ENCODE data around the gene VCAN.

DNA sequence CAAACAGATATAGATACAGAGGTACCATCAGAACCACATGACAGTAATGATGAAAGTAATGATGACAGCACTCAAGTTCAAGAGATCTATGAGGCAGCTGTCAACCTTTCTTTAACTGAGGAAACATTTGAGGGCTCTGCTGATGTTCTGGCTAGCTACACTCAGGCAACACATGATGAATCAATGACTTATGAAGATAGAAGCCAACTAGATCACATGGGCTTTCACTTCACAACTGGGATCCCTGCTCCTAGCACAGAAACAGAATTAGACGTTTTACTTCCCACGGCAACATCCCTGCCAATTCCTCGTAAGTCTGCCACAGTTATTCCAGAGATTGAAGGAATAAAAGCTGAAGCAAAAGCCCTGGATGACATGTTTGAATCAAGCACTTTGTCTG, 69.2 kb downstream of the VCAN start:
- TF ChIP-seq, protein P1, sequence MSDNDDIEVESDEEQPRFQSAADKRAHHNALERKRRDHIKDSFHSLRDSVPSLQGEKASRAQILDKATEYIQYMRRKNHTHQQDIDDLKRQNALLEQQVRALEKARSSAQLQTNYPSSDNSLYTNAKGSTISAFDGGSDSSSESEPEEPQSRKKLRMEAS (IDR thresholded peaks at IDR 0.05), result no peak
- TF ChIP-seq, protein P2, sequence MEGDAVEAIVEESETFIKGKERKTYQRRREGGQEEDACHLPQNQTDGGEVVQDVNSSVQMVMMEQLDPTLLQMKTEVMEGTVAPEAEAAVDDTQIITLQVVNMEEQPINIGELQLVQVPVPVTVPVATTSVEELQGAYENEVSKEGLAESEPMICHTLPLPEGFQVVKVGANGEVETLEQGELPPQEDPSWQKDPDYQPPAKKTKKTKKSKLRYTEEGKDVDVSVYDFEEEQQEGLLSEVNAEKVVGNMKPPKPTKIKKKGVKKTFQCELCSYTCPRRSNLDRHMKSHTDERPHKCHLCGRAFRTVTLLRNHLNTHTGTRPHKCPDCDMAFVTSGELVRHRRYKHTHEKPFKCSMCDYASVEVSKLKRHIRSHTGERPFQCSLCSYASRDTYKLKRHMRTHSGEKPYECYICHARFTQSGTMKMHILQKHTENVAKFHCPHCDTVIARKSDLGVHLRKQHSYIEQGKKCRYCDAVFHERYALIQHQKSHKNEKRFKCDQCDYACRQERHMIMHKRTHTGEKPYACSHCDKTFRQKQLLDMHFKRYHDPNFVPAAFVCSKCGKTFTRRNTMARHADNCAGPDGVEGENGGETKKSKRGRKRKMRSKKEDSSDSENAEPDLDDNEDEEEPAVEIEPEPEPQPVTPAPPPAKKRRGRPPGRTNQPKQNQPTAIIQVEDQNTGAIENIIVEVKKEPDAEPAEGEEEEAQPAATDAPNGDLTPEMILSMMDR (IDR thresholded peaks at IDR 0.05; ENCODE audit: control extremely low read depth in 1 of 3, insufficient read depth in 1 of 3, low read depth in 1 of 3, low read length in 3 of 3), result no peak
- no peak for TF ChIP-seq TAF1 (IDR thresholded peaks at IDR 0.05; ENCODE audit: low read depth, low read length)
- TF ChIP-seq SP1 (IDR thresholded peaks at IDR 0.05; ENCODE audit: low read depth, low read length), result no peak
- TF ChIP-seq ZNF274 (IDR thresholded peaks at IDR 0.05; ENCODE audit: borderline replicate concordance, extremely low read depth, low read length), result no peak
- TF ChIP-seq HDAC6 (IDR thresholded peaks at IDR 0.05; ENCODE audit: low read depth, low read length), result no peak
- no peak for TF ChIP-seq RNF2 (IDR thresholded peaks at IDR 0.05; ENCODE audit: borderline replicate concordance, low read depth, low read length, missing control alignments, poor library complexity, severe bottlenecking)
- TF ChIP-seq GABPA (IDR thresholded peaks at IDR 0.05; ENCODE audit: borderline replicate concordance, insufficient read depth, low read length), result no peak
- no peak for TF ChIP-seq POLR2A (IDR thresholded peaks at IDR 0.05; ENCODE audit: control extremely low read depth in 1 of 2, low read depth in 2 of 2, low read length in 2 of 2)
- TF ChIP-seq FOSL1 (IDR thresholded peaks at IDR 0.05; ENCODE audit: insufficient read depth, low read depth, low read length), result no peak
- TF ChIP-seq POLR2AphosphoS5 (IDR thresholded peaks at IDR 0.05; ENCODE audit: low read depth, low read length), result no peak
- TF ChIP-seq EZH2 (IDR thresholded peaks at IDR 0.05; ENCODE audit: low read depth, low read length, severe bottlenecking), result no peak
- TF ChIP-seq CEBPB (IDR thresholded peaks at IDR 0.05; ENCODE audit: low read depth, low read length), result no peak

Measured in H1 (cell line).